CD4-positive, alpha-beta T cell (primary cell): ENCODE data around the gene RNF150. TPM values are rescaled to one million over a fixed set of nuclear protein-coding genes. Genes with fewer than 3 reads are reported as not detected.

Experiments used
- ATAC-seq: fragments of 200-7000 bp; cut with Tn5 transposase; one replicate; pipeline ENCODE4 v1.10.0; 2022; ENCODE audit warnings: mild to moderate bottlenecking; ENCODE audit not compliant: poor library complexity
- CTCF ChIA-PET: fragments of 350-600 bp; sonication (Branson Sonifier 250); formaldehyde crosslinking; loops from one replicate; lab custom pipeline; 2021; ENCODE audit warnings: antibody characterized with exemption, inconsistent platforms; lab: Charles Lee
- POLR2A ChIA-PET: fragments of 350-600 bp; sonication (Branson Sonifier 250); formaldehyde crosslinking; loops from one replicate; lab custom pipeline; 2021; ENCODE audit warnings: antibody characterized with exemption, inconsistent platforms; lab: Charles Lee
- DNase-seq, 14 experiments: peaks; one replicate each; pipeline ENCODE4 v3.0.0-alpha.2; 2013 to 2020; ENCODE audit warnings: mixed read lengths in 2 of 14
- H3K27ac ChIP-seq, 2 donors: one replicate each; pipeline versions ENCODE4 v1.5.1 to v1.7.0; 2013; ENCODE audit warnings: low read length in 2 of 2, low read depth in 1 of 2, mild to moderate bottlenecking in 1 of 2
- H3K27me3 ChIP-seq, 2 experiments: 1 replicate in 1 of 2; 2 replicates in 1 of 2; pipeline versions ENCODE4 v1.6.1 to v1.7.0; 2013; ENCODE audit warnings: low read length in 2 of 2, control low read depth in 1 of 2, mild to moderate bottlenecking in 1 of 2, moderate library complexity in 1 of 2; ENCODE audit not compliant: insufficient read depth in 2 of 2, control insufficient read depth in 1 of 2
- H3K36me3 ChIP-seq: one replicate; pipeline ENCODE4 v1.6.1; 2013; ENCODE audit warnings: low read length, control low read depth; ENCODE audit not compliant: insufficient read depth
- H3K4me1 ChIP-seq: one replicate; pipeline ENCODE4 v1.6.1; 2013; ENCODE audit warnings: low read length, control low read depth; ENCODE audit not compliant: insufficient read depth
- H3K4me3 ChIP-seq: one replicate; pipeline ENCODE4 v1.5.1; 2013; ENCODE audit warnings: mild to moderate bottlenecking, low read length, moderate library complexity
- H3K9me3 ChIP-seq, 2 experiments: 1 replicate in 1 of 2; 2 replicates in 1 of 2; pipeline versions ENCODE4 v1.6.1 to v1.7.0; 2013; ENCODE audit warnings: low read length in 2 of 2, mild to moderate bottlenecking in 2 of 2, control low read depth in 1 of 2, moderate library complexity in 1 of 2; ENCODE audit not compliant: control insufficient read depth in 1 of 2, insufficient read depth in 1 of 2
- H3K27ac Mint-ChIP-seq: one replicate; pipeline ENCODE4 v1.8.0; 2020; ENCODE audit warnings: mixed read lengths
- H3K27me3 Mint-ChIP-seq: one replicate; pipeline ENCODE4 v1.8.0; 2021; ENCODE audit warnings: mixed read lengths
- H3K36me3 Mint-ChIP-seq: one replicate; pipeline ENCODE4 v1.8.0; 2021; ENCODE audit warnings: low read depth, mixed read lengths
- H3K4me1 Mint-ChIP-seq: one replicate; pipeline ENCODE4 v1.8.0; 2021; ENCODE audit warnings: low read depth, mixed read lengths
- H3K4me3 Mint-ChIP-seq: one replicate; pipeline ENCODE4 v1.8.0; 2020; ENCODE audit warnings: mild to moderate bottlenecking, mixed read lengths
- H3K9me3 Mint-ChIP-seq: one replicate; pipeline ENCODE4 v1.8.0; 2020; ENCODE audit warnings: mixed read lengths
- intact Hi-C, 2 experiments: fragments of 100-400 bp; cut with DNase I in 1 of 2; cut with micrococcal nuclease in 1 of 2; formaldehyde crosslinking; loops; one replicate each; pipeline versions ENCODE4 v1.15.1 to v1.9.0; 2023 to 2025; cut with DNase I, micrococcal nuclease
- total RNA-seq, 174 experiments: library from RNA in 2 of 174; stranded (reverse) in 2 of 174; gene quantifications; one replicate each; pipeline ENCODE4 v1.2.3 and lab custom pipeline; 2021 to 2026
- TF ChIP-seq, protein P1 (sequence below): fragments of 200-600 bp; IDR thresholded peaks from one replicate; pipeline ENCODE4 v1.8.0; 2022; ENCODE audit warnings: antibody characterized with exemption, mild to moderate bottlenecking

Gene RNF150
- total RNA-seq, 2 experiments from 2014 or later = not detected

DNA sequence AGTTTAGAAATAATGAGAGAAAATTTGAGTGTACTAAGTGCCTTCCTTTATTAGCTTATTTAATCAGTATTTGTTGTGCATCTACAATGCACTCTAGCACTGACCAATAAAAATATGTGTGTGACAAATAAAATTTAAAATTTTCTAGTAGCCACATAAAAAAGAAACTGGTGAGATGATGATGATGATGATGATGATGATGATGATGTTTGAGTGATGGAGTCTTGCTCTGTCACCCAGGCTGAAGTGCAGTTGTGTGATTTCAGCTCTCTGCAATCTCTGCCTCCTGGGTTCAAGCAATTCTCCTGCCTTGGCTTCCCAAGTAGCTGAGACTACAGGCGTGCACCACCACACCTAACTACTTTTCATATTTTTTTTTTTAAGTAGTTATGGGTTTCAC, 110.2 kb downstream of the RNF150 start:
- ChIA-PET CTCF (no interaction called here), POLR2A (no interaction called here)
- DNase-seq (no peak), ATAC-seq (no peak)
- H3K4me1 ChIP-seq = no peaks in the 10 kb centered on the region
- no peaks in the 10 kb centered on the region for H3K4me1 Mint-ChIP-seq
- no peak overlapping the region for H3K27ac Mint-ChIP-seq
- no peak overlapping the region for H3K27ac ChIP-seq
- H3K36me3 ChIP-seq = no peaks in the 10 kb centered on the region
- intact Hi-C loops = no loop called here
- H3K4me3 Mint-ChIP-seq = no peak overlapping the region
- TF ChIP-seq, protein P1, sequence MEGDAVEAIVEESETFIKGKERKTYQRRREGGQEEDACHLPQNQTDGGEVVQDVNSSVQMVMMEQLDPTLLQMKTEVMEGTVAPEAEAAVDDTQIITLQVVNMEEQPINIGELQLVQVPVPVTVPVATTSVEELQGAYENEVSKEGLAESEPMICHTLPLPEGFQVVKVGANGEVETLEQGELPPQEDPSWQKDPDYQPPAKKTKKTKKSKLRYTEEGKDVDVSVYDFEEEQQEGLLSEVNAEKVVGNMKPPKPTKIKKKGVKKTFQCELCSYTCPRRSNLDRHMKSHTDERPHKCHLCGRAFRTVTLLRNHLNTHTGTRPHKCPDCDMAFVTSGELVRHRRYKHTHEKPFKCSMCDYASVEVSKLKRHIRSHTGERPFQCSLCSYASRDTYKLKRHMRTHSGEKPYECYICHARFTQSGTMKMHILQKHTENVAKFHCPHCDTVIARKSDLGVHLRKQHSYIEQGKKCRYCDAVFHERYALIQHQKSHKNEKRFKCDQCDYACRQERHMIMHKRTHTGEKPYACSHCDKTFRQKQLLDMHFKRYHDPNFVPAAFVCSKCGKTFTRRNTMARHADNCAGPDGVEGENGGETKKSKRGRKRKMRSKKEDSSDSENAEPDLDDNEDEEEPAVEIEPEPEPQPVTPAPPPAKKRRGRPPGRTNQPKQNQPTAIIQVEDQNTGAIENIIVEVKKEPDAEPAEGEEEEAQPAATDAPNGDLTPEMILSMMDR = no peak
- no peaks in the 10 kb centered on the region for H3K27me3 ChIP-seq
- no peak overlapping the region for H3K4me3 ChIP-seq
- H3K9me3 Mint-ChIP-seq = no peaks in the 10 kb centered on the region
- no peaks in the 10 kb centered on the region for H3K36me3 Mint-ChIP-seq
- H3K27me3 Mint-ChIP-seq = no peaks in the 10 kb centered on the region
- no peaks in the 10 kb centered on the region for H3K9me3 ChIP-seq

DNA sequence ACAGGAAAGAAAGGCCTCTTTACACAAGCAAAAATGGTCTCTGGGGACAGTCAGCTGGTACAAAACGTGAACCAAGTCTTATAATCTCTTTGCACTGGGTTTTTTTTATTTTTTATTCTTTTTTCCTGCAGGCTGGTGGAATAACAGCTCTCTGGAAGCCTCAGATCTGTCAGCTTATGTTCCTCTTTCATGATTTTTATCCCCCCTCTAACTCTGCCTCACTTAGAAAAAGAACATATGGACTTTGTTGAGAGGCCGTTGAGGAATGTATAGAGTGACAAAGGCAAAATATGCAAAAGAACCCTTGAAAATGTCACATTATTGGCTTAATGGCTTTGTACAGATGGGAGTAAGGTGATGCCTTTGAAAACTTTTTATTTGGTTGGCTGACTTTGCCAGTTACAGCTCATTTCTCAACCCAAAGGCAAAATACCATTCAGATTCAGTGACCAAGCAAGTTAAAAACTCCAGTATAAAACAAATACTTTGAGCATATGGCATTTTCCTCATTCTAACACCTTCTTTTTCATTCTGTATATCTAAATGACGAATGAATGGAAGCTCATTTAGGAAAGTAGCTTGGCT, 111.1 kb downstream of the RNF150 start:
- Histone ChIP-seq H3K27me3 (no peaks in the 10 kb centered on the region), H3K27ac (no peak overlapping the region)

DNA sequence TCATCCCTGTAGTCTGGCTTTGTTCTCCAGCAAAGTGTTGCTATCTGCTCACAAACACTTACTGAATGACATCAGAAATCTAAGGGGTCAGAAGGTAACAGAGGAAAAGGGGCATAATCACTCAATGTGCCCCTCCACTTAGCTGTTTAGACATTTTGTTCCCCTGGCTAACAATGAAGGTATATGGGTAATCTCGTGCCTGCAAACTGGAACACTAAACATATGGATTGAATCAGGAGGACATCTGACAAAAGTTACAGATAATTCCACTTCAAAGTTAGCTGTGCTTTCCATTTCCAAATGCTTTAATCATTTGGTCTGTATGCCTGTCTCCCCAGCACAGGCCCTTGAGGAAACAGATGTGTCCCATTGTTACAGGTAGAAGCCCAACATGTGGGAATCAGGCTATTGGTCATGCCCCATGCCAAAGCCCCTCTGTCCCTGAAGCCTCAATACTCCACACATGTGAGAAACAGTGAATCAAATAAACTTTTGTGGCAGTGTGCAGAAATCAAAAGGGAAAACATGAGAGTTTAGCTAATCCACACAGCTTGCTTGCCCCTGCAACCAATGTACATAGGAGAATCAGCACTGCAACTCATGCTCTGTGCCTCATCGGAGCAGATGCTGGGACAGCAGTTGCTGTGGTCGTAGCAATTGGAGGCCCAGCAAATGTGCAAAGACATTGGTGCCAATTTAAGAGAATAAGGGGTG, 111.7 kb downstream of the RNF150 start:
- Mint-ChIP-seq H3K4me1 (no peaks in the 10 kb centered on the region), H3K4me3 (no peak overlapping the region), H3K27ac (no peak overlapping the region), H3K9me3 (no peaks in the 10 kb centered on the region), H3K27me3 (no peaks in the 10 kb centered on the region), H3K36me3 (no peaks in the 10 kb centered on the region)
- H3K4me3 ChIP-seq = no peak overlapping the region
- ChIA-PET POLR2A (no interaction called here), CTCF (no interaction called here)
- no peaks in the 10 kb centered on the region for H3K27me3 ChIP-seq
- no peak for ATAC-seq
- no peaks in the 10 kb centered on the region for H3K36me3 ChIP-seq
- no peaks in the 10 kb centered on the region for H3K4me1 ChIP-seq
- intact Hi-C loops = no loop called here
- DNase-seq = no peak
- TF ChIP-seq, protein P1 = no peak
- no peak overlapping the region for H3K27ac ChIP-seq
- H3K9me3 ChIP-seq = no peaks in the 10 kb centered on the region

More for the DNA sequence above, 111.1 kb downstream of the RNF150 start:
- intact Hi-C loops = no loop called here
- TF ChIP-seq, protein P1 = no peak
- Mint-ChIP-seq H3K27ac (no peak overlapping the region), H3K36me3 (no peaks in the 10 kb centered on the region), H3K4me1 (no peaks in the 10 kb centered on the region), H3K27me3 (no peaks in the 10 kb centered on the region), H3K4me3 (no peak overlapping the region), H3K9me3 (no peaks in the 10 kb centered on the region)
- no peak overlapping the region for H3K4me3 ChIP-seq
- ChIA-PET CTCF (no interaction called here), POLR2A (no interaction called here)
- no peaks in the 10 kb centered on the region for H3K9me3 ChIP-seq
- H3K36me3 ChIP-seq = no peaks in the 10 kb centered on the region
- no peak for ATAC-seq
- DNase-seq = no peak
- no peaks in the 10 kb centered on the region for H3K4me1 ChIP-seq
